ENCODE results near the gene GCNA. TPM values are rescaled to one million over a fixed set of nuclear protein-coding genes. Genes with fewer than 3 reads are reported as not detected.

Gene GCNA
- total RNA-seq, 4 donors from 2014 or later: 0.35 to 3.1 (median 0.84) TPM

- H3K4me1 ChIP-seq: no peaks in the 10 kb centered on the region
- WGBS, 2 donors: 90% methylated on average over 10 of the region's 10 CpGs; no CpG with 5 or more reads in 1 of the 2 donors
- no peak overlapping the region for H3K27ac ChIP-seq
- no peaks in the 10 kb centered on the region for H3K9me3 ChIP-seq
- H3K4me3 ChIP-seq: no peak overlapping the region
- DNase-seq: no peak
- intact Hi-C loops (cut with DNase I): no loop called here
- TF ChIP-seq CTCF (IDR thresholded peaks at IDR 0.05) (no peak), POLR2A (IDR thresholded peaks at IDR 0.05) (no peak)
- peaks cover 2 to 40% (median 7%) of the 10 kb centered on the region in 3 donors for H3K36me3 ChIP-seq
- no peaks in the 10 kb centered on the region for H3K27me3 ChIP-seq
Measured at GRCh38 chrX:71615954-71616353, 37.7 kb downstream of the GCNA start.

GRCh38 chrX:71616672-71617529, 38.7 kb downstream of the GCNA start:
- WGBS, 2 donors: 85% methylated on average over 24 of the region's 43 CpGs; no CpG with 5 or more reads in 1 of the 2 donors
- peak in 1 of 6 experiments; percentile 7 for TF ChIP-seq CTCF (IDR thresholded peaks at IDR 0.05)
- TF ChIP-seq POLR2A (IDR thresholded peaks at IDR 0.05): no peak
- H3K36me3 ChIP-seq: peaks cover 0 to 30% (median 0%) of the 10 kb centered on the region in 3 donors
- no peak for DNase-seq
- no peak overlapping the region for H3K27ac ChIP-seq
- H3K9me3 ChIP-seq: no peaks in the 10 kb centered on the region
- H3K4me3 ChIP-seq: peak overlapping the region in 1 of 4 donors; percentile 11
- peaks cover 0 to 5% (median 0%) of the 10 kb centered on the region in 3 donors for H3K4me1 ChIP-seq
- H3K27me3 ChIP-seq: no peaks in the 10 kb centered on the region
- intact Hi-C loops (cut with DNase I): no loop called here

- intact Hi-C loops (cut with DNase I): no loop called here
- no peak for TF ChIP-seq POLR2A (IDR thresholded peaks at IDR 0.05)
- TF ChIP-seq CTCF (IDR thresholded peaks at IDR 0.05): no peak
Measured at GRCh38 chrX:71617742-71618141, 39.5 kb downstream of the GCNA start.

GRCh38 chrX:71618303-71618721, 40.1 kb downstream of the GCNA start, which contains the start of gene CXCR3:
Gene CXCR3, minus strand, starts transcription at chrX:71618511. Its CDS starts 62 bp downstream, at chrX:71618449.
- WGBS, 2 donors: 17% methylated on average over 1 of the region's 4 CpGs; no CpG with 5 or more reads in 1 of the 2 donors
- Histone ChIP-seq H3K4me3 (peak within 1 kb of the TSS in 1 of 4 donors; percentile 11), H3K27me3 (no peaks in the 10 kb centered on the region), H3K36me3 (peaks cover 0 to 16% (median 0%) of the 10 kb centered on the region in 3 donors), H3K9me3 (no peaks in the 10 kb centered on the region), H3K4me1 (peaks cover 0 to 19% (median 12%) of the 10 kb centered on the region in 3 donors), H3K27ac (peak within 1 kb of the TSS in 1 of 4 donors; percentile 3)
- TF ChIP-seq CTCF (IDR thresholded peaks at IDR 0.05) (no peak), POLR2A (IDR thresholded peaks at IDR 0.05) (no peak)
- DNase-seq: no peak
- intact Hi-C loops (cut with DNase I): no loop called here

More at GRCh38 chrX:71617742-71618141, 39.5 kb downstream of the GCNA start:
- H3K27me3 ChIP-seq: no peaks in the 10 kb centered on the region
- peak overlapping the region in 1 of 4 donors; percentile 11 for H3K4me3 ChIP-seq
- H3K4me1 ChIP-seq: peaks cover 0 to 14% (median 7%) of the 10 kb centered on the region in 3 donors
- WGBS, 2 donors: 65 to 77% methylated on average over 2 to 7 of the region's 8 CpGs
- H3K36me3 ChIP-seq: peaks cover 0 to 22% (median 0%) of the 10 kb centered on the region in 3 donors
- no peak for DNase-seq
- no peak overlapping the region for H3K27ac ChIP-seq
- H3K9me3 ChIP-seq: no peaks in the 10 kb centered on the region

GRCh38 chrX:71618787-71619186, 40.5 kb downstream of the GCNA start:
- H3K9me3 ChIP-seq: no peaks in the 10 kb centered on the region
- intact Hi-C loops (cut with DNase I): no loop called here
- WGBS, 2 donors: 85% methylated on average over 3 of the region's 3 CpGs; no CpG with 5 or more reads in 1 of the 2 donors
- H3K36me3 ChIP-seq: peaks cover 0 to 12% (median 0%) of the 10 kb centered on the region in 3 donors
- H3K4me1 ChIP-seq: peaks cover 0 to 24% (median 12%) of the 10 kb centered on the region in 3 donors
- no peak overlapping the region for H3K4me3 ChIP-seq
- no peaks in the 10 kb centered on the region for H3K27me3 ChIP-seq
- no peak for DNase-seq
- H3K27ac ChIP-seq: peak overlapping the region in 1 of 4 donors; percentile 3
- TF ChIP-seq CTCF (IDR thresholded peaks at IDR 0.05): no peak
- no peak for TF ChIP-seq POLR2A (IDR thresholded peaks at IDR 0.05)

Data from esophagus squamous epithelium (tissue), 5 donors.